ENCODE results near the gene EFS.
"Not testable (repeated sequence)": the region's sequence is repeated elsewhere in the genome, so short reads cannot be mapped to it uniquely, and the experiment has no call there.

EFS gene, protein sequence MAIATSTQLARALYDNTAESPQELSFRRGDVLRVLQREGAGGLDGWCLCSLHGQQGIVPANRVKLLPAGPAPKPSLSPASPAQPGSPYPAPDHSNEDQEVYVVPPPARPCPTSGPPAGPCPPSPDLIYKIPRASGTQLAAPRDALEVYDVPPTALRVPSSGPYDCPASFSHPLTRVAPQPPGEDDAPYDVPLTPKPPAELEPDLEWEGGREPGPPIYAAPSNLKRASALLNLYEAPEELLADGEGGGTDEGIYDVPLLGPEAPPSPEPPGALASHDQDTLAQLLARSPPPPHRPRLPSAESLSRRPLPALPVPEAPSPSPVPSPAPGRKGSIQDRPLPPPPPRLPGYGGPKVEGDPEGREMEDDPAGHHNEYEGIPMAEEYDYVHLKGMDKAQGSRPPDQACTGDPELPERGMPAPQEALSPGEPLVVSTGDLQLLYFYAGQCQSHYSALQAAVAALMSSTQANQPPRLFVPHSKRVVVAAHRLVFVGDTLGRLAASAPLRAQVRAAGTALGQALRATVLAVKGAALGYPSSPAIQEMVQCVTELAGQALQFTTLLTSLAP

DNA sequence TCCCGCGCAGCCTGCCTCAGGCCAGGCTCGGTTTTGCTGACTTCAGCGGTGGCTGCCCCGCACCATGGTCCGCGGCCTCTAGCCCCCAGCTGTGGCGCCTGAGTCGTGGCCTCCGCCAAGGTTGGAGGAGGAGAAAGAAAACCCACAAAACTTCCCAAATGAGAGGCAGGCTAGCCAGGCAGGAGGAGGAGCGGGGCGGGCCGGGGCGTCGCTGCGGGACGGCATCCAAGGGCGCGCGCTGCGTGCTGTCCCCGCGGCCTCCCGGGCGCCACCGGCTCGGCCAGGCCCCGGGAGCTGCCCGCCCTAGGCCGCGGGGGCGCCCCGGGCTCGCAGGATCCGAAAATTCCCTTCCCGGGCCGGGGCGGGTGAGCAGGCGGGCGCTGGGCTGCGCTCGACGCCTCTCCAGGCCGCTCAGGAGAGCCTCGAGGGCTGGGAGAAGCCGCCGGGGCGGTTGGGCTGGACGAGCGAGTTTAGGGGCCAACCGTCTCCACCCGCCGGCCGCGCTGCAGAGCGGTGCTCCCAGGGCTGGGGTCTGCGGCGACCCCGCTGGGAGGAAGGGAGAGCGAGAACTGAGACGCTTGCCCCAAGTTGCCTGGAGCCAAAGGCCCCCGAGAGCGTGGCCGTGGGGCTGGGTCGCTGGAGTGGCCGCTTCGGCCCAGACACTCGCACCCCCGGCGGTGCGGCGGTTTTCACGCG lies at the start of gene EFS:
Gene EFS (minus strand): TSS at position 137 of the 696 bp plus-strand sequence. CDS start 147 bp downstream, outside the sequence.
- no peak for DNase-seq (ENCODE audit: low read depth)

DNA sequence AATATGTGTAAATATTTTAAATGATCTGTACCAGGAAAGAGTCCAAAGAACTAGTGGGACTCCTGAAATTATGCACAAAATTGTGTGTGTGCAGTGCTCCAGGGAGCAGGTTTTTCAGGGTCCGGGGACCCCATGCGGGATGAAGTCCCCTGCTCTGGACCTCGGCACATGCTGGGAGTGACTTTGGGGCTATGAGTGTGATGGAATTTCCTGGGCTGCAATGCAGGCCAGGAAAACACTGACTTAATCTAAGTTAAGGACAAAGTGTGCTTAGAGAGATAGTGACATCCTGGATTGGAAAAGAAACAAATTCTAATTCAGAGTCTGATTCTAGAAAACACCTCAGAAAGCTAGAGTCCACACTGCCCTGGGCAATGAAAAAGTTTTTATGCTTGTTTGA lies 49.3 kb upstream of the EFS start:
- no peak for DNase-seq (ENCODE audit: low read depth)

DNA sequence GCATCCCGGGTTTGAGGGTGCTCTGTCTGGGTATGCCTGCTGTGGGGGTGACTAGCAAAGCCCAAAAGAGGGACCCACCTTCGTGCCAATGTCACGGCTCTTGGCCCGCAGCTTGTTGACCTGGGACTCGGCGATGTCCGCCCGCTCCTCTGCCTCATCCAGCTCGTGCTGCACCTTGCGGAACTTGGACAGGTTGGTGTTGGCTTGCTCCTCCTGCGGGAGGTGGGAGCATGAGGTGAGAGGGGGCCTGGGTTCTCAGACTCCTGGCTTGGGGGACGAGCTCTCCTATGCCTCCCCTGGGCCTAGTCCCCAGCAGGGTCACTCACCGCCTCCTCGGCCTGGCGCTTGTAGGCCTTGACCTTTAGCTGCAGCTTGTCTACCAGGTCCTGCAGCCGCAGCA lies 48.7 kb upstream of the EFS start:
- DNase-seq (ENCODE audit: low read depth) = no peak

DNA sequence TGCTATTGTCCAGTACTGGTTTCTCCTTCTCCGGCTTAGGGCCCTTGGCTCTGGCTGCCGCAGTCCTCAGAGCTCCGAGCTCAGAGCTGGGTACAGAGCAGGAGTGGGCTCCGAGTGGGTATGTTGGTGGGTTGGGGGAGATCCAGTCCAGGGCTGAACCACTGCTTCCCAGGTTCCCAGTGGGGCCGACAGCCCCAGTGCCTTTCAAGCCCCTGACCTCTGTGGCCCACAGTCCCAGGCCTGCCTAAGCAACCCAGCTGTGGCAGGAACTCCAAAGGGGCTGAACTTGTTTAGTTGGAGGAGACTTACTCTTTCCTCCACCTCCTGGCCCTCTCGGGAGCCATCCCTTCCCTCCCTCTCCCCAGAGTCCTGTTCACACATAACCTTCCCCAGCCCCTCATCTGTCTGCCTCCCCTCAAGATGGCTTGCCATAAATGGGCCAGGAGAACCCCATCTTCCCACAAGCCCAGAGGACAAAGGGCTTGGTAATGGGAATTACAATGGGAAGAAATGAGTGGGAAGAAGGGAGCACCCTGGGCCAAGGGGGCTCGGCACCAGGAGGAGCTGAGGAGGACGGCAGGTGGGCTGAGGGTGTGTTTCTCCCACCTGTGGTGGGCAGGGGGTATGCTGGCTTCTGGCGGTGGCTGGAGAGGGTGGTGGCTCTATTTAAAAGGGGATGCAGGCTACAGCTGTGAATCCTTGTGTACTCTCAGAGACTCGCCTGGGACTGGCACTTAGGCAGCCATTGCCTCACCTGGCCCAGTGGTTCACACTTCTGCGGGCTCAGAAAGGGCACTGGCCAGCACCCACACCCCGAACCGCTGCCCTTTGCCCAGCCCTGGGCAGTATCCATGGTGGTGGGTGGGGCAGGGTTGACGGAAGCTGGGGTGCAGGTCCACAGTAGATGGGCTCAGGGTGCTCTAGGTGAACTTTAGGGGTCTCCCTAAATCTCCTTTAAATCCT lies 46.9 kb upstream of the EFS start:
- DNase-seq (ENCODE audit: low read depth) = no peak

DNA sequence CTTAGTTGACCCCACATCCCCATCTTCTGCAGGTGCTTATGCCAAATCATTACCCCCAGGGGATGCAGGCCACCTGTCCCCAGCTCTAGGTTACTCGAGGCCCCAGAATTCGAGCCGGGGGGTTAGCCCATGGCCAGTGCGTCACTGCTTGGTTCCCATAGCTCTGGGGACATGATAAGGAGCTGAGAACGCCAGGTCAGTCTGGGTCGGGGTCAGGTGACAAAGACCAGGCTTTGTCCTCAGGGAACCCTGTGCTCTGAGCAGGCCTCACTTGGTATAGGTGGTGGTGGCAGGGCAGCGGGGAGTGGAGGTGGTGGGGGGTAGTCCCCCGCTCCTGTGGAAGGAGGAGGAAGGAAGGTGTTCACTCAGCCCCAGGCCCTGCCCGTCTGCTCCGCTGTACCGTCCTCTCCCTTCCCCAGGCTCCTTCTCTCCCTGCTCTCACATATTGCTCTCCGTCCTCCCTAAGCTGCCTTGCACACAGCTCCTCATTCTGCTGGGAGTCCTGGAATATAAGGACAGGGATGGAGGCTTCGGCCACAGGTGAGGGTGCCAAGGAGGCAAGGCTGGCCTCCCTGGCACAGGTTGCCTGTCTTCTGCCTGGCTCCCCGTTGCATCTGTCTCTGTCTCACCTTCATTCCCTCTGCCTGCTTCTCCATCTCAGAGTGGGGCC lies 45.1 kb upstream of the EFS start:
- no peak for DNase-seq (ENCODE audit: low read depth)

DNA sequence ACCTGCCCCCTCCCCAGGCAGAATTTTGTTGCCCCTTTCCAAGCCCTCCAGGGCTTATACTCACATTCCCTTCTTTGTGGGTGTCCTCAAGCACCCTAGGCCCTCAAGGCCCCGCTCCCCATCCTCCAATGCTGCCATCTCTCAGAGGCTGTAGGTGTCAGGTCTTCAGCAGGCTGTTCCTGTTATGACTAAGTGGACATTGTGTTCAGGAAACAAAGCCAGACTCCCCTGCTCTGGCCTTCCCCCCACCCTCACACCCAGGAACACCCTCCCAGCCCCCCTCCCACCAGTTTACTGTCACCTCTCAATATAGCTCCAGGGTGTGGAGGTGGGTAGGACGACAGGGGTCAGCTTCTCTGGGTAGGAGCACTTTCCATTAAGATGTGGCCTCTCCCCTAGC lies 44.5 kb upstream of the EFS start:
- DNase-seq (ENCODE audit: low read depth) = no peak

DNA sequence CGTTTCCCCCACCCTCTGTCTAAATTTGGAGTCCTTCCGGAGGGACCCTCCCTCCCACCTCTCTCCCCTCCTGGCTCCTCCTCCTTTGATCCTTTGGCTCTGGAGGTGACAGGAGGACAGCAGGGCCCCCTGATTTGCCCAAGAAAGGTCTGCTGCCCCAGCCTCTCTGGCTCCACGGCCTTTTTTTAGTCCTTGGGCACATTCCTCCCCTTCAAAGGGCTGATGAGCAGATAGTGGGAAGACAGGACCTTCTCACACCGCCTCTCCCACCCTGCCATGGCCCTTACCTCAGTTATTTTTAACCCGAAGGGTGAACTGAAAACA lies 43.3 kb upstream of the EFS start:
- no peak for DNase-seq (ENCODE audit: low read depth)

DNA sequence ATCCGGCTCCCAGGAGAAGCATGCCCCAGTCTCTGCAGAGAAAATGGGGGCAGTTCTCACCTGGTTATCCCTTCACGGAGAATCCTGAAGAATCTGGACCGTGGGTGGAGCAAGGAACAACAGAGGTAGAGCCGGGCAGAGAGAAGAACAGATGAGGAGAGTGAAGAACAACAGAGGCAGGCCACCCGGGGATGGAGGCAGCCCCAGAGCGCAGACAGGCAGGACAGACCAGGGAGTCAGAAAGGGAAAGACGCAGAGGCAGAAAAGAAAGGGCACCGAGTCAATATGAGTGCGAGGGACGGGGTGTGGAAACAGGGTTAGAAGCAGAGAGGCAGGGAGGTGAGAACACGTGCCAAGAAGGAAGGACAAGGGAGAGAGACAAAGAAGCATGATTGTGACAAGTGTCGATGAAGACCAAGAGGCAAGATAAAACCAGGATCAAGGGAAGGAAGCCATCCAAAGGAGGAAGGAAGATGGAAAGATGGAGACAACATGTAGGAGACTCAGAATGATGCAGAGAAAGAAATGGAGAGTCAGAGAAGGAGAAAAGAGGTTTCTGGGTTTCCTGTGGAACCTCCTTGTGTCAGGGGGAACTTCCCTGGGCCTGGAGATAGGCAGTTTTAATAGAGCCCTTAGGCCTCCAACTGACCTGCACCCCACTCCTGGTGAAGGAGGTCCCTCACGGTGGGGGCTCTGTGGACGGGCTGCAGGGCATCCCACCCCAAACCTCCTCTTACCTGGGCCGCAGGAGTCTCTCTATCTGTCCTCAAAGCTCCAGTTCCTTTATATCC lies 42.7 kb upstream of the EFS start, which contains the start of gene MYH6:
Gene MYH6 (minus strand): TSS at position 758 of the 791 bp plus-strand sequence. CDS start 1,050 bp downstream, outside the sequence.
- DNase-seq (ENCODE audit: low read depth) = no peak

DNA sequence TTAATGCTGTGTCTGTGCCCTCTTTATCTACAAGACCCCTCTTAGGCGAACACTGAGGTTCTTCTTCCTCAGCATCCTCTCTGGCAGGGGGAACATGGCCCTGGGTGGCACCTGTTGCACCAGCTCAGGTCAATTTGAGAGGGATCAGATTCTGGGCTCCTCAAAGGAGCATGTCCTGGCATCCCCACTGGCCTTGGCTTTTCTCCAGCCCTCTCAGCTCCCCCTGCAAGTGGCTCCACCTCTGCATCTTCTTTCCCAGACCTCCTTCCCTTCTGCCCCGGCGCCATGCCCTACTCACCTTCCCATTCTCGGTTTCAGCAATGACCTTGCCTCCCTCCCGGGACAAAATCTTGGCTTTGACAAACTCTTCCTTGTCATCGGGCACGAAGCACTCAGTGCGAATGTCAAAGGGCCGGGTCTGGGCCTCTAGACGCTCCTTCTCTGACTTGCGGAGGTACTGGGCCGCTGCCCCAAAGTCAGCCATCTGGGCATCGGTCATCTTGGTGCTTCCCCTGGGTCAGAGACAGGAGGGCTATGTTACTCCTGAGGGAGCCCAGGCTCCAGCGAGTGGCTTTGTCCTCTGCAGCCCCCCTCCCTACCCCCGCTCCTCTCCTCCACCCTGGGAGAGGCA lies 41.9 kb upstream of the EFS start:
- DNase-seq (ENCODE audit: low read depth) = no peak

DNA sequence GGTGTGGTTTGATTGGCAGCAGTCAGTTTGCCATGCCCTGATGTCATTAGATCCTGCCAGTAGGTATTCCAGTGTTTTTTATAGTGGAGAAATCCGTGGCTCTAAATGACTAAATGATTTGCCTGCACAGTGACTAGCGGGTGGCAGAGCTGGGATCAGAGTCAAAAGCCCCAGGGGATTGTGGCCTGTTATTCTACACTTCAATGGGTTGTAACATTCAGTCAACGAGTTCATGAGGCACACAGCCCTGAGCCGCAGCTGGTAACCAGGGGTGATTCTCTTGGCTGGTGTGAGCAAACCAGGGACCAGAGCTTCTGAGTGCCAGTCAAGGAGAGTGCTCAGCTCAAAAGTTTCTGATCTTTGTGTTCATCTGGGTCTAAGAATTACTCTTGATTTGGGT lies 41.3 kb upstream of the EFS start:
- DNase-seq (ENCODE audit: low read depth) = no peak

DNA sequence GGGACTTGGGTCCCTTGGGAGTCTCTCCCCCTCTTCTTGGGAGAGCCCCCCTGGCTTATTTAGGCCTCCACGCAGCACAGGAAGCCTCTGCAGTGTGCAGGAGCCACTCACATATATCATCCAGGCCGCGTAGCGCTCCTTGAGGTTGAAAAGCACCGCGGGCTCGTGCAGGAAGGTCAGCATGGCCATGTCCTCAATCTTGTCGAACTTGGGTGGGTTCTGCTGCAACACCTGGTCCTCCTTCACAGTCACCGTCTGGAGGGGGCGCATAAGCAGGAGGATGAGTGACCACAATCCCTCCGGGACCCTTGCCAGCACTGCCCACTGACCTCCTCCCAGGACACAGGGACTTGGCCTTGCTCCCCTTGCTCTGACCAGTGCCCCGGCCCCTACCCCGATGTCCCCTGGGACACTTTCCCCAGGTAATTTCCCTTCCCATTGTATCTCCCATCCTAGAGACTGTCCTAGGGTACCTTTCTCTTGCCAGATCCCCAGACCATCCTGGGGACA lies 40.6 kb upstream of the EFS start:
- DNase-seq (ENCODE audit: low read depth) = no peak

DNA sequence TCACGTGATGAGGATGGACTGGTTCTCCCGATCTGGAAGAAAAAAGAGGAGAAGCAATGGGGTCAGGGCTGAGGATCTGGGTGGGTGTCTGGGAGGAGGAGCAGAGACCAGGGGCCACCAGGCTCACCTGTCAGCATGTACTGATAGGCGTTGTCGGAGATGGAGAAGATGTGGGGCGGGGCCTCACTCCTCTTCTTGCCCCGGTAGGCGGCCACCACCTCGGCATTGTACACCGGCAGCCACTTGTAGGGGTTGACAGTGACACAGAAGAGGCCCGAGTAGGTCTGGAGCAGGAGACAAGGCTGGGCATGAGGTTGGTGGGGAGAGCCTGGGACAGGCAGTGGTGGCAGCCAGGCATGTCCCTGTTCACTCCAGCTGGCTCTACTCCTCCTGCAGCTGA lies 40.1 kb upstream of the EFS start:
- no peak for DNase-seq (ENCODE audit: low read depth)

DNA sequence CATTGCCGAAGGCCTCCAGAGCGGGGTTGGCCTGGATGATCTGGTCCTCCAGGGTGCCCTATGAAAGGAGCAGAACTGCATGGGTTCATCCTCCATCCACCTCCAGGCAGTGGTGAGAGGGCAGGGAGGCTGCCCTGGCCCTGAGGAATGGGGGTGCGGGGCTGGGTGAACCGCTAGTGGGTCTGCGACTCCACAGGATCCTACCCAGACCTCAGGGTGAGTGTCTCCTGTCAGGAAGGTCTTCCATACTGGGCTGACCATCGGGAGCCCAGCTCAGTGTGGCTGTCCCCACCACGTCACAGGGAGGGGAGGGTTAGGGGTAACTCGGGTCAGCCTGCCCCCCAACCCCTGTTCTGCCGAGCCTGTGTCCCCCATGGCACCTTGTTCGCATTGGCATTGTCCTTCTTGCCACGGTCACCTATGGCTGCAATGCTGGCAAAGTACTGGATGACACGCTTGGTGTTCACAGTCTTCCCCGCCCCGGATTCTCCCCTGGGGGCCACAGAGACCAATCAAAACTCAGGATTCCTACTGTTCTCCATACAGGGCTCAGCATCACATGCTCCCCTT lies 39.4 kb upstream of the EFS start:
- DNase-seq (ENCODE audit: low read depth) = no peak

DNA sequence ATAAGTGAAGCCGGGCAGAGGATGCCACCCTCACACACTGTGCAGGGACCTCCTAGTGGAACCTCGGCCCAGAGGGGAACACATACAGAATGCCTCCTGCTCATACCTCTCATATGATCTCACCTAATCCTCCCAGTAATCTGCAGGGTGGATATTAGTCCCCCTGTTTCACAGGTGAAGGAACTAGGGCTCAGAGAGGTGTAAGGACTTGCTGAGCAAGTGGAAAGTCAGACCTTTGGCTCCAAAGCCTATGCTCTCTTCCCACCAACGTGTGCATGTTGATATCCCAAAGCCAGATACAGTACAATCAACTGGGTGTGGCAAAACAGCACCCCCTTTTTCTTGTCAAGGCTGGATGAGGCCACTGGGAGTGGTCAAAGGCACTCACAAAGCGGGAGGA lies 38.9 kb upstream of the EFS start:
- DNase-seq (ENCODE audit: low read depth) = no peak

DNA sequence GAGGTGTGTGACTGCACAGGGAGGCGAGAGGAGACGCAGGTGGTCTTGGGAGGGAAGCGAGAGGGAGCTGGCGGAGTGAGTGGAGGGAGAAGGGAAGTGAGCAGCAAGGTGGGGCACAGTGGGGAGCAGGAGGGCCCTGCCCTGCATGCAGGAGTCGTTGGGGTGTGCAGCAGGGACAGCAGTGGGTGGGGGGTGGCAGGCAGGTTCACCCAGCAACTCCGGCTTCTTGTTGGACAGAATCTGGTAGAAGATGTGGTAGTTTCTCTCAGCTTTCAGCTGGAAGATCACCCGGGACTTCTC lies 38.1 kb upstream of the EFS start:
- no peak for DNase-seq (ENCODE audit: low read depth)

DNA sequence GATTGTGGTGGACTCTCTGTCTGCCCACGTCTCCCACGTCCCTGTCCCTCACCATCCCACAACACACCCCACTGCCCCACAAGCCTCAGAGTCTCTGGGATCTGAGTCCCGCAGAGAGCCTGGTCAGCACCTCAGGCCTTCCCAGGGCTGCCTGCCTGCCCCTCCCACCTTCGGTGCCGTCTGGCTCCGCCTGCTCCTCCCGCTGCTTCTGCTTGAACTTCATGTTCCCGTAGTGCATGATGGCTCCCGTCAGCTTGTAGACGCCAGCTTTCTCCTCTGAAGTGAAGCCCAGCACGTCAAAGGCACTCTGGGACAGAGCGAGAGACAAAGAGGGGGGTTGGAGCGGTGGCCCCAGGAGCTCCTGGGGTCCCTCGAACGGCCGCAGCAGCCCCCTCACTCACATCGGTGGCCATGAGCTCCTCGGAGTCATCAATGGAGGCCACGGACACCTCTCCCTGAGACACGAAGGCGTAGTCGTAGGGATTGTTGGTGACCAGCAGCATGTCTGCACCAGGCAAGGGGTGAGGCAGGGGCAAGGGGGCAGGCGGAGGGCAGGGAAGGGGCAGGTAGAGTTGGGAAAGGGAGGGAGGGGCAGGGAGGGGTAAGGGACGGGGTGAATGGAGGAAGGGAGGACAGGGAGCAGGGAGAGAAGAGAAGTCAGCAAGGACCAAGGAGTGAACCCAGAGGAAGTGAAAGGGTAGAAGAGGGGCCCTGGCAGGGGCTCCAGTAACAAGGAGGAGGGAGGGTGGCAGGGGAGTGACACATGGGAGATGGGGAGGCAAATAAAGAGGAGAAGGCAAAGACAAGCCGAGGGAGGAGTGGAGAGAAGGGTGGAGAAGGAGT lies 37.5 kb upstream of the EFS start:
- DNase-seq (ENCODE audit: low read depth) = no peak

DNA sequence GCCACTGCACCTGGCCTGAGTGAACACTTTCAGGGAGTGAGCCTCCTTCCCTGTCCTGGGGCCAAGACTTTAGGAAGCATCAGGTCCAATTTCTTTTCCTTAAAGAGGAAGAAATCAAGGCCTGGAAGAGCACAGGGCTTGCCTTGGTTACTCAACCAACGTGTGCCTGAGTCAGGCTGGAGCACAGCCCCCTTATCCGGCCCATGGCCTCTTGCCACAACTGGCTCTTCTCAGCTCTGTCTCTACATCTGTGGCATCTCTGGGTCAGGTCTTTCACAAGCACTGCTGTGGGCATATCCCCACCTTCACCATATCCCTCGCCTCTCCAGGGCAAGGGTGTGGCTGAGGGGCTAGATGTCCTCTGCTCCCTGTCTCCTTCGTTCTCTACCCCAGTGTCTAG lies 36.3 kb upstream of the EFS start:
- no peak for DNase-seq (ENCODE audit: low read depth)

DNA sequence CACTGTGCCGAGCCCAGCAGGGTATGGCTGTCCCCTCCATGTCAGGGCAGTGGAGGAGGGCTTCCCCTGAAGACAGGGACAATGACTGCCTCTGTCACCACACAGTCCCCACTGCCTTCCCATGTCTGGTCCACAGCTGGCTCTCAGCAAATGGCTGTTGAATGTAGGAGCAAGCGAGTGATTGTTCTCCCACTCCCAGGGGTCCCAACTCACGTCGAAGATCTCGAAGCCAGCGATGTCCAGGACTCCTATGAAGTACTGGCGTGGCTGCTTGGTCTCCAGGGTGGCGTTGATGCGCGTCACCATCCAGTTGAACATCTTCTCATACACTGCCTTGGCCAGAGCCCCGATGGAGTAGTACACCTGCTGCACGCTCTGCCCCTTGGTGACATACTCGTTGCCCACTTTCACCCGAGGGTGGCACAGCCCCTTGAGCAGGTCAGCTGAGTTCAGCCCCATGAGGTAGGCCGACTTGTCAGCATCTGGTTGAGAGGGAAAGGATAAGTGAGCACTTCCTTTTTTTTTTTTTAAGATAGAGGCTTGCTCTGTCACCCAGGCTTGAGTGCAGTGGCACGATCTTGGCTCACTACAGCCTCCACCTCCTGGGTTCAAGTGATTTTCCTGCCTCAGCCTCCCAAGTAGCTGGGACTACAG lies 35.7 kb upstream of the EFS start:
- DNase-seq (ENCODE audit: low read depth) = not testable (repeated sequence)

Measured in activated T-helper 1 cell treated with Interleukin-2 at 50 U/mL for 16 hours (primary cell).